GM10266 (cell line): ENCODE results near the gene CBFB.

Source experiments
- DNase-seq: peaks from one replicate; pipeline ENCODE4 v3.0.0; 2012; ENCODE audit errors: extremely low spot score
- TF ChIP-seq, protein P1 (sequence below): IDR thresholded peaks from 2 replicates; pipeline ENCODE4 v1.5.1; 2012; ENCODE audit warnings: mild to moderate bottlenecking, low read depth; ENCODE audit not compliant: control insufficient read depth, insufficient read depth; ENCODE audit errors: missing control alignments

CBFB gene

DNA sequence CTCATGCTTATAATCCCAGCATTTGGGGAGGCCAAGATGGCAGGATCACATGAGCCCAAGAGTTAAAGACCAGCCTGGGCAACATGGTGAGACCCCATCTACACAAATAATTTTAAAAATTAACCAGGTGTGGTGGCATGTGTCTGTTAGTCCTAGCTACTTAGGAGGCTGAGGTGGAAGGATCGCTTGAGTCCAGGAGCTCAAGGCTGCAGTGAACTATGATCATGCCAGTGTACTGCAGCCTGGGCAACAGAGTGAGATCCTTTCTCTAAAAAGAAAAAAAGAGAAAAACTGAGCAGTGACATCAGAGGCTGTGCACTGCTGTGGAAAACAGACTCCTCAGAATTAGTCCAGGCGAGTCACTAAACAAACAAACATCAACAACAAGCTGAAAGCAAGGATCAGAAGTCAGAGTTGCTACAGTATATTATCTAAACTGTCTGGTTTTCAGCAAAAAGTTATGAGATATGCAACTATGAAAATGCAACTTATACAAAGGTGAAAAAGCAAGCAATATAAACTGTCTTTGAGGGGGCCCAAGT, 39.3 kb downstream of the CBFB start:
- DNase-seq: no peak
- TF ChIP-seq, protein P1, sequence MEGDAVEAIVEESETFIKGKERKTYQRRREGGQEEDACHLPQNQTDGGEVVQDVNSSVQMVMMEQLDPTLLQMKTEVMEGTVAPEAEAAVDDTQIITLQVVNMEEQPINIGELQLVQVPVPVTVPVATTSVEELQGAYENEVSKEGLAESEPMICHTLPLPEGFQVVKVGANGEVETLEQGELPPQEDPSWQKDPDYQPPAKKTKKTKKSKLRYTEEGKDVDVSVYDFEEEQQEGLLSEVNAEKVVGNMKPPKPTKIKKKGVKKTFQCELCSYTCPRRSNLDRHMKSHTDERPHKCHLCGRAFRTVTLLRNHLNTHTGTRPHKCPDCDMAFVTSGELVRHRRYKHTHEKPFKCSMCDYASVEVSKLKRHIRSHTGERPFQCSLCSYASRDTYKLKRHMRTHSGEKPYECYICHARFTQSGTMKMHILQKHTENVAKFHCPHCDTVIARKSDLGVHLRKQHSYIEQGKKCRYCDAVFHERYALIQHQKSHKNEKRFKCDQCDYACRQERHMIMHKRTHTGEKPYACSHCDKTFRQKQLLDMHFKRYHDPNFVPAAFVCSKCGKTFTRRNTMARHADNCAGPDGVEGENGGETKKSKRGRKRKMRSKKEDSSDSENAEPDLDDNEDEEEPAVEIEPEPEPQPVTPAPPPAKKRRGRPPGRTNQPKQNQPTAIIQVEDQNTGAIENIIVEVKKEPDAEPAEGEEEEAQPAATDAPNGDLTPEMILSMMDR: no peak

DNA sequence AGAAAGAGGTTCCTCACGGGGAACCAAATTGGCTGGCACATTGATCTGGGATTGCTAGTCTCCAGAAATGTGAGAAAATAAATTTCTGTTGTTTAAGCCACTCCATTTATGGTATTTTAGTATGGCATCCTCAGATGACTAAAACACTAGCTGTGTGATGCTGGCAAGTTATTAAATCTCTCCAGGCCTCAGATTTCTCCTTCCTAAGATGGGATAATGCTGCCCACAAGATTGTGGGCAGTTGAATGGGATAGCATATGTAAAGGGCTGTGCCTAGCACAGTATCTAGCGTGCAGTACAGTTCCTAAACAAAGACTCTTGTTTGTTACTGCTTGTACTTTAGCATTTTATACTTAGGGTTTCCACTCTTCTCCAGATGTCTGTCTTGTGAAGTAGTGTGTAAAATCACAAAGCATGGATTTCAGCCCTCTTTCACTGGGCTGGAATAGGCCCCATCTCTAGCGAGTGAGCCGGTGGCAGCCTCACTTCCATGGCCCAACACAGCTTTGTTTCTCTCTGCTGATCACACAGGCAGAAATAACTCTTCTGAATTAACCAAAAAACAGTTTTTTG, 42.6 kb downstream of the CBFB start:
- DNase-seq: no peak
- TF ChIP-seq, protein P1: no peak

DNA sequence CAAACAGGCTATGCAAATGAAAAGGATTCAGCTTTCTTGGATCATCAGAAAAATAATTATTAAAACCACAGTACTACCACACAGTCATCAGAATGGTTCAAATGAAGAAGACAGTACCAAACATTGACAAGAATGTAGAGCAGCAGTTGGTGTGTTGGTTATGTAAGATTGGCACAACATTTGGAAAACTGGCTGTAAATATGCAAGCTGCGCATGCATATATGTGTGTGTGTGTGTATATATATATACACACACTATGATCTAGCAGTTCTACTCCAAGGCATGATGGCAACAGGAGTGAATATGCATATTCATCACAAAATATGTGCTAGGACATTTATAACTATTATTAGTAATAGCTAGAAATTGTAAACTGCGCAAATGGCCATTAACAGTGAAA, 46.4 kb downstream of the CBFB start:
- TF ChIP-seq, protein P1: no peak
- DNase-seq: no peak

- no peak for DNase-seq
- TF ChIP-seq, protein P1: no peak
Observed at GRCh38 chr16:67077871-67078270, 48.9 kb downstream of the CBFB start.

DNA sequence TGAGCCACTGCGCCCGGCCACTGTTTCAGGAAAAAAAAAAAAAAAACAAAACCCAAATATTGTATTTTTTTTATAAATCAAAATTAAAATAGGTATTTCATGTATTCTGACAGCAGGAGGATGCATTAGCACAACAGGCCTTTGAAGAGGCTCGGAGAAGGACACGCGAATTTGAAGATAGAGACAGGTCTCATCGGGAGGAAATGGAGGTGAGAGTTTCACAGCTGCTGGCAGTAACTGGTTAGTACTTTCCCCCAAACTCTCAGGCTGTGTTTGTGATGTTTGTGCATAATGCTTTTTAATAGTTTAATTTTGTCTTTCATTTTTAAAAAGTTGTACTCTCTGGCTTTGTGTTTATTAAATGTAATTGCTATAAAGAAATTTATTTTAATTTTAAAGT, 53.2 kb downstream of the CBFB start:
- no peak for DNase-seq
- TF ChIP-seq, protein P1: no peak

DNA sequence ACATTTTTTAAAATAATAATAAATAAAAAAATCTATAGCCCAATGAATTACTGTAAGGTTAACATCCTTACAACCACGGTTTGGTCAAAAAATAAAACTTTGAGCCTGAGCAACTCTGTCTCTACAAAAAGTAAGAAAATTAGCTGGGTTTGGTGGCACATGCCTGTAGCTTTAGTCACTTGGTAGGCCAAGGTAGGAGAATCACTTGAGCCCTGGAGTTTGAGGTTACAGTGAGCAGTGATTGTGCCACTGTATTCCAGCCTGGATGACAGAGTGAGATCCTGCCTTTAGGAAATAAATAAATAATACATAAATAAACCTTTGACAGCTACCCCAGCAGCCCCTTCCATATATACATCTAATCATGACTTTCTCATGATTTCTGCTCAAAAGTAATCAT, 53.9 kb downstream of the CBFB start:
- no peak for DNase-seq
- TF ChIP-seq, protein P1: no peak

DNA sequence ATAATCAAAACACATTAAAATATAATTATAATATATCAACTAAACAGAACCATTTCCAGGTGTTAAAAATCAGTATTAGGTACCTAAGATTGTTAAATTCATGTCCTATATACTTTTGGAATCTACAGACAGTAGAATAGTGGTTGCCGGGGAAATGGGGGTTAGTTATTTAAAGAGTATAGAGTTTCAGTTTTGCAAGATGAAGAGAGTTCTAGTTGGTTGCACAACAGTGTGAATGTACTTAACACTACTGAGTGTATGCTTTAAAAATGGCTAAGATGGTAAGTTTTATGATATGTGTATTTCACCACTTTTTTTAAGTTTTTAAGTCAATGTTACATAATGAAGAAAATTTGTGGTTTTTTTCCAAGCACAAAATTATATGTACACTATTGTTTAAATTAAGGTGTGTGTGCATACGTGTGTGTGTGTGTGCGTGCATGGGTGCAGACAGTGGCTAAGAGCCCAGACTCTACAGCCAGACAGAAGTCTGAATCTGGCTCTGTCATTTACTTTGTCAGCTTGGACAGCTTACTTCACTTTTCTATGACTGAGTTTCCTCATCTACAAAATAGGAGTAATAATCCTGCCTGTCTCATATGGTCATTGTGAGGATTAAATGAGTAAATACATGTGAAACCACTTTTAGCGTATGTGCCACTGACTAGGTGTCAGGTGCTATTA, 55.5 kb downstream of the CBFB start:
- TF ChIP-seq, protein P1: no peak
- DNase-seq: no peak
